ENCODE data around the gene ZNG1E.
A peak's percentile ranks its signal among the peaks of the same experiment; 100 is the strongest.
"Not testable (repeated sequence)": the region's sequence is repeated elsewhere in the genome, so short reads cannot be mapped to it uniquely, and the experiment has no call there.

ZNG1E gene

GRCh38 chr9:65675589-65676021 is at the start of gene ZNG1E:
ZNG1E (plus strand) TSS chr9:65675928; CDS start chr9:65675977, 49 bp downstream.
- DNase-seq (ENCODE audit: insufficient read length, low spot score); FAIRE-seq: not testable (repeated sequence)
- TF ChIP-seq POLR2A (IDR thresholded peaks at IDR 0.05; ENCODE audit: low read depth, low read length): 0 out of 2 replicates have a peak, but pooled peaks have one; percentile 10

DNA sequence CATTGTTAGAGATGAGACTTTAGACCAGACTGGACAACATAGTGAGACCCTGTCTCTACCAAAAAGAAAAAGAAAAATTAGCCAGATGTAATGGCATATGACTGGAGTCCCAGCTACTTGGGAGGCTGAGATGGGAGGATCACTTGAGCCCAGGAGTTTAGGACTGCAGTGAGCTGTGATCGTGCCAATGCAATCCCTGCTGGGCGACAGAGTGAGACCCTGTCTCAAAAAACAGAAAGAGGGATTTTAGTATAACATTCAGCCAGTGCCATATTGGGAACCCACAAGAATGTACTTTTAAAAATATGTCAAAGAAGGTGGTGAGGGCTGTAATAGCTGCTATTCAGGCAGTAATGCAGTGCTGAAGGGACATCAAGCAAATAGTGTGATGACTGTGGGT is 2.1 kb upstream of the ZNG1E start:
- not testable (repeated sequence) for DNase-seq (ENCODE audit: insufficient read length, low spot score); FAIRE-seq

- FAIRE-seq; DNase-seq (ENCODE audit: insufficient read length, low spot score): not testable (repeated sequence)
Measured at GRCh38 chr9:65675018-65675417, 710 bp upstream of the ZNG1E start.

- DNase-seq (ENCODE audit: insufficient read length, low spot score); FAIRE-seq: not testable (repeated sequence)
Measured at GRCh38 chr9:65676389-65676788, 661 bp downstream of the ZNG1E start.

- FAIRE-seq; DNase-seq (ENCODE audit: insufficient read length, low spot score): not testable (repeated sequence)
Measured at GRCh38 chr9:65678533-65678932, 2.8 kb downstream of the ZNG1E start.

DNA sequence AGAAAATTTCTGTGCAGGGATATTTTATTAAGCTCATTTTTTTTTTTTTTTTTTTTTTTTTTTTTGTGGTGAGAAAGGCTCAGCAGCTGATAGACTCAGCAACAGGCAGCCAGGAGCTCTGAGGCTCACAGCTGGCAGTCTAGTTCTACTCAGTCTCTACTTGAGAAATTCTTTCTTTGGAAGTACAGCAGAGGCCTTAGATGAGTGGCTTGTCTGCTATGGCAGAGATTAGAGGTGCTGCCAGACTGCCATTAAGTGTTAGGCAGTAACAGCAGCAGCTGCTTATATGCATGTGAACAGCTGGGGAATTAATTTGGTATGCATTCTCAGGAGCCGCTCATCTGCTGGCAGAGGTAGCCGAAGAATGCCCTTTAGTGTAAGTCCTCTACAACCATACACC is 27.8 kb downstream of the ZNG1E start:
- not testable (repeated sequence) for DNase-seq (ENCODE audit: insufficient read length, low spot score); FAIRE-seq

- not testable (repeated sequence) for DNase-seq (ENCODE audit: insufficient read length, low spot score); FAIRE-seq
Measured at GRCh38 chr9:65714445-65714844, 38.7 kb downstream of the ZNG1E start.

GRCh38 chr9:65737096-65737564 is 61.4 kb downstream of the ZNG1E start, which contains the start of gene FOXD4L4:
FOXD4L4 (plus strand) TSS chr9:65737146; CDS start chr9:65737146, 0 bp downstream.
- not testable (repeated sequence) for FAIRE-seq; DNase-seq (ENCODE audit: insufficient read length, low spot score)

GRCh38 chr9:65738133-65738532 is 62.4 kb downstream of the ZNG1E start:
- FAIRE-seq; DNase-seq (ENCODE audit: insufficient read length, low spot score): not testable (repeated sequence)

Data from H54 (cell line).